BJ (cell line): ENCODE measurements around the gene SLC6A6. TPM values are rescaled to one million over a fixed set of nuclear protein-coding genes. Genes with fewer than 3 reads are reported as not detected.

Source experiments
- CTCF ChIA-PET: fragments of 350-600 bp; formaldehyde crosslinking; extraction: SDS; loops from one replicate; lab custom pipeline; 2021; ENCODE audit warnings: antibody characterized with exemption, inconsistent platforms; lab: Yijun Ruan, JAX
- POLR2A ChIA-PET: fragments of 300-600 bp; sonication (Branson Sonifier 250); formaldehyde crosslinking; extraction: SDS; loops from one replicate; lab custom pipeline; 2021; ENCODE audit warnings: antibody characterized with exemption; lab: Charles Lee
- DNase-seq: peaks from one replicate; pipeline ENCODE4 v3.0.0-alpha.2; 2011; ENCODE audit warnings: low read depth
- H3K27me3 ChIP-seq: 2 replicates; pipeline ENCODE4 v1.6.0; 2011; ENCODE audit warnings: low read length; ENCODE audit not compliant: control insufficient read depth, insufficient read depth
- H3K36me3 ChIP-seq: 2 replicates; pipeline ENCODE4 v1.5.1; 2011; ENCODE audit warnings: low read length; ENCODE audit not compliant: control insufficient read depth, insufficient read depth
- H3K4me3 ChIP-seq: 2 replicates; pipeline ENCODE4 v1.5.1; 2011; ENCODE audit warnings: low read depth, mild to moderate bottlenecking, control low read depth, low read length
- CTCF ChIP-seq: IDR thresholded peaks from 2 replicates; pipeline ENCODE4 v1.5.1; 2011; ENCODE audit warnings: low read depth, mild to moderate bottlenecking, control low read depth, inconsistent platforms, low read length, moderate library complexity; ENCODE audit not compliant: insufficient read depth
- polyA plus RNA-seq: library from polyadenylated mRNA; depleted of rRNA; stranded (reverse); fragments of >200 nt; gene quantifications from 2 replicates; pipeline ENCODE4 v1.2.3, GENCODE V29; 2011

The SLC6A6 gene
- polyA plus RNA-seq, 1 experiment = 114 TPM

- CTCF ChIA-PET = interaction anchor here (0.7 to 7.2 kb wide), 9 partner anchors 9 to 262 kb away, joined by 3 to 62 read pairs (median 9); no protein-coding TSS in a partner anchor
- POLR2A ChIA-PET = no interaction called here
- no peaks in the 10 kb centered on the region for H3K27me3 ChIP-seq
- peaks cover 53% of the 10 kb centered on the region for H3K36me3 ChIP-seq
- no peak for TF ChIP-seq CTCF
- DNase-seq = no peak
- no peak overlapping the region for H3K4me3 ChIP-seq
Observed at GRCh38 chr3:14462738-14463137, 60.3 kb downstream of the SLC6A6 start.

DNA sequence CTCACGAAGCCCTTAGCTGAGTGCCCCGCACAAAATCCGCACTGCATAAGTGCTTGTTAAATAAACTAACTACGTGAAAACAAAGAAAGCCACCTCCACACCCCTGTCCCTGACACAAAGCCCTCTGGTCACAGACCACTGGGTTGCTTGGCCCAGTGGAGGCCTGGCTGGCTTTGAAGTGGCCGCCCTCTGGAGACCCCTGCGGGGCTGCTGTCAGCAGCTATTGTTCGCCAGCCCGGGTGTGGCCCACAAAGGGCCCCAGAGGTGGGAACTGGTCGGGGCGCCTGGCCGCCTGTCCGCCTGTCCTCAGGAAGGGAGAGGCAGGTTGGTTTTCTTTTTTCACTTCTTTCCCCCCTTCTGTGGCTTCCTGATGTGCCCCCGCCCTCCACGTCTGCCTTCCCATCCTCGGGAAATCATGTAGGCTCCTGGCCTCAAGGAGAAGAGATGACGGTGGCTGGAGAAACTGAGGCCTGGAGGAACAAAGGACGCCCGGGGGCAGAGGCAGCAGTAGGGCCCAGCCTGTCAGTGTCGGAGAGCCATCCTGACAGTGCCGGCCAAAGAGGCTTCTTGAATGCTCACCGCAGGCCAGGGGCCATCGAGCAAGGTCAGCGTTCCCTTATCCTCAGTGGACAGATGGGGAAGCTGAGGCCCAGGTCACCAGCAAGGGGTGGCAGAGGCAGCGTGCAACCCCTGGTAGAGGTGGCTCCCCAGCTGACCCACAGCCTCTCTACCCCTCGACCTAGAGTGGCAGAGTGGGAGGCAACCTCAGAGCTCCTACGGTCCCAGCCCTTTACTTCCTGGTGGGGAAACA, 61.1 kb downstream of the SLC6A6 start:
- peaks cover 53% of the 10 kb centered on the region for H3K36me3 ChIP-seq
- DNase-seq = no peak
- ChIA-PET POLR2A (no interaction called here), CTCF (interaction anchor here (1.4 to 7.2 kb wide), 3 partner anchors 204 to 263 kb away, joined by 7 to 62 read pairs (median 9); no protein-coding TSS in a partner anchor)
- TF ChIP-seq CTCF = no peak
- no peaks in the 10 kb centered on the region for H3K27me3 ChIP-seq
- no peak overlapping the region for H3K4me3 ChIP-seq

DNA sequence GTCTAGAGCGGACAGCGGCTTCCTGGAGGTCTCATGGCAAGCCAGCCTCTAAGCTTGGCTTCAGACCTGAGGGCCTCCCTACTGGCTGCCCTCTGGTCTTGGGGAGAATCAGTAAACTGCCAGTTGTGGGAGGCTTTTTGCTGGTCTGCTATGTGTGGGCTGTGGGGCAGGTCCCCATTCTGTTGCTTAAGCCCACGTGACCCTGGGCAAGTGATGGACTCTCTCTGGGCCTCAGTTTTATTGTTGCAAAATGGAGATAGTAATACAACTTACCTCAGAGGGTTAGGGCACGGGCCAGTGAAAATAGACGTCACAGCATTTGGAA, 61.7 kb downstream of the SLC6A6 start:
- H3K4me3 ChIP-seq = no peak overlapping the region
- H3K36me3 ChIP-seq = peaks cover 54% of the 10 kb centered on the region
- no peaks in the 10 kb centered on the region for H3K27me3 ChIP-seq
- CTCF ChIA-PET = interaction anchor here (7.2 kb wide), 1 partner anchor 260 kb away, joined by 62 read pairs; no protein-coding TSS in a partner anchor
- POLR2A ChIA-PET = no interaction called here
- no peak for TF ChIP-seq CTCF
- DNase-seq = no peak

DNA sequence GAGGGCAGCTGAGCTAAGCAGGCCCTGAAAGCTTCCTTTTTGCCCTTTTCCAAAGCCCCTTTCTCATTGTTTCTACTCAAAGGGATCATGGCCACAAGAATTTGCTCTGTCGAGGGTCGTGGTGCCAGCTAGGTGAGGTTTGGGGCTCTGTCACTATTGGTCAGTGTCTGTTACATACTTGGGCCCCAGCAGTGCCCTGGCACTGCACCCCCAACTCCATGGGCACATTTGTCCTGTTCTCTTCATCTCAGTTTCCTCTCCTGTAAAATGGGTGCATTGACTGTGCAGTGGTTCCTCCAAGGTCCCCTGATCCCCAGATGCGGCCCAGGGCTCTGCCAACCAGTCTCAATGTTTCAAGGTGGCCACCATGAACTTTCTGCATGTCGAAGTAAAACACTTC, 62.1 kb downstream of the SLC6A6 start:
- ChIA-PET CTCF (interaction anchor here (7.2 kb wide), 1 partner anchor 261 kb away, joined by 62 read pairs; no protein-coding TSS in a partner anchor), POLR2A (no interaction called here)
- no peak for DNase-seq

More for the DNA sequence above, 62.1 kb downstream of the SLC6A6 start:
- no peak for TF ChIP-seq CTCF
- peaks cover 55% of the 10 kb centered on the region for H3K36me3 ChIP-seq
- H3K27me3 ChIP-seq = no peaks in the 10 kb centered on the region
- no peak overlapping the region for H3K4me3 ChIP-seq
